ENCODE data around the gene B4GALT1.
"Not testable (repeated sequence)": the region's sequence is repeated elsewhere in the genome, so short reads cannot be mapped to it uniquely, and the experiment has no call there.

B4GALT1 gene

DNA sequence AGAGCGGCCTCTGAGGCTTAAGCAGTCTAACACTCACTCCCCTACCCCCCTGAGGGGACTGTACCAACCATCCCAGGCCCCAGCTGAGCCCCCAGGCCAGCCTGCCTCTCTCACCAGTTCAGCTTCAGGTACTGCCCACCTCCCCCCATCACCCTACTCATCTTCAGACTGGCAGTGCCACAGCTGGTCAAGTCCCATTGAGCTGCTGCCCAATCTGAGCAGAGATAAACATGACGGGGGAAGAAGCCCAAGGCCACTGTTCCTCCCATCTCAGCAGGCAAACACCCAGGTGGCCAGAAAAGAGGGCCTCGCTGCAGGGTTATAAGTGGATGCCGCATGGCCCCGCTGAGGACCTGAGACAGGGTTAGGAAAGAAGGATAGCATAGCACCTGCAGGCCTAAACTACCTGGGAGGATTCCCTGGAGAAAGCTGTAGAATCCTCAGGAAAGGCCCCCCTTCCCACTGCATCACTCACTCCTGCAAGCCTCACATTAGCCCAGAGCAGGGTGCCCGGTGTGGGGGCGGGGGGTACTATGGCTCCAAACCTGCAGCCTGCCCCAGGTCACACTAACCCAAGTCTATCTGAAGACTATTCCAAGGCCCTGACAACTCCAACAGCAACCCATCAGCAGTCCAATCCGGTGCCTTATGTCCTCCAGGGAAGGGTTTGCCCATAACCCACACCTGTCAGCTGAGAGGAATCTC lies 3.6 kb downstream of the B4GALT1 start:
- in situ Hi-C loops (cut with MboI; ENCODE audit: low sequenced_read_pairs): no loop called here

- in situ Hi-C loops (cut with MboI; ENCODE audit: low sequenced_read_pairs): no loop called here
These were observed 4.3 kb downstream of the B4GALT1 start for GRCh38 chr9:33162721-33163311.

DNA sequence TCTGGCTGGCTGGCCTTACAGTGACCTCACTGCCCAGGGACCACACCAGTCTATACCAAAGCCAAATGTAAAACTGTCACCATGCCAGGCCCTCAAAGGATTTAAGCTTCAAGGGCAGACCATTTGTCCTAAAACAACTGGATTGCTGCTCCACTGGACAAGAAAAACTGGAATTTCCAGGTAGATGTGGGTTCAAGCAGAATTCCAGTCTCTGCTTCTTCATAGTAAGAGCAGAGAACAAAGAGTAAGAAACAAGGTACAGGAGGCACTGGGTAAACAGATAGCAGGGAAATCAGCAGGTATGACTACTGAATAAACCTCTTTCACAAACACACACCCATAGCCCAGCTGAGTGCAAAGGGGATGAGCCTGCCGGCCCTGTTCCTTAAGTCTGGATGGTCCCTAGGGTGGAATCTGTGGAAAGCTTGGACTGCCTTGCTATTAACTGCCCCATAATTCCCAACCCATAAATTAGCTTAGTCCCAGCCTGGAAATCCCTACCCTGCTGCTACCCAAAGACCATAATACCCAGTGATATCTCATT lies 5.5 kb downstream of the B4GALT1 start:
- in situ Hi-C loops (cut with MboI; ENCODE audit: low sequenced_read_pairs): no loop called here

- in situ Hi-C loops (cut with MboI; ENCODE audit: low sequenced_read_pairs): no loop called here
These were observed 6.0 kb downstream of the B4GALT1 start for GRCh38 chr9:33161011-33161588.

GRCh38 chr9:33160446-33160845 lies 6.7 kb downstream of the B4GALT1 start:
- in situ Hi-C loops (cut with MboI; ENCODE audit: low sequenced_read_pairs): not testable (repeated sequence)

DNA sequence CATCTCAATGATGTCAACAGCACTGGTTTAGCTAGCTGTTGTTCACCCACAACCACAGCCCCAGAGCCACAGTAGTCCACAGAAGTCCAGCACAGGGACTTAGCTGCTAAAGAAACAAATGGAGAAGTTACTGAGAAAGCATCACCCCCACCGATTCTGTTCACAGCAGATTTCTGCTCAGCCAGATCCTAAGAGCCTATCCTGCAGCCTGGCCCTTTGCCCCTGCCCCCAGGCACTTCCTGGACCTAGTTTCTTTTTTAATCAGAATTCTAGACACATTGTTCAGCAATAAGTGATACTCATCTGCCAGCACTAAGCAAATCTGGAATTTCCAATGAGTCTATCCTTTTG lies 7.4 kb downstream of the B4GALT1 start:
- in situ Hi-C loops (cut with MboI; ENCODE audit: low sequenced_read_pairs): no loop called here

- in situ Hi-C loops (cut with MboI; ENCODE audit: low sequenced_read_pairs): no loop called here
These were observed 8.0 kb downstream of the B4GALT1 start for GRCh38 chr9:33158843-33159776.

- in situ Hi-C loops (cut with MboI; ENCODE audit: low sequenced_read_pairs): no loop called here
These were observed 8.9 kb downstream of the B4GALT1 start for GRCh38 chr9:33157960-33158842.

GRCh38 chr9:33155393-33155792 lies 11.7 kb downstream of the B4GALT1 start:
- in situ Hi-C loops (cut with MboI; ENCODE audit: low sequenced_read_pairs): no loop called here

DNA sequence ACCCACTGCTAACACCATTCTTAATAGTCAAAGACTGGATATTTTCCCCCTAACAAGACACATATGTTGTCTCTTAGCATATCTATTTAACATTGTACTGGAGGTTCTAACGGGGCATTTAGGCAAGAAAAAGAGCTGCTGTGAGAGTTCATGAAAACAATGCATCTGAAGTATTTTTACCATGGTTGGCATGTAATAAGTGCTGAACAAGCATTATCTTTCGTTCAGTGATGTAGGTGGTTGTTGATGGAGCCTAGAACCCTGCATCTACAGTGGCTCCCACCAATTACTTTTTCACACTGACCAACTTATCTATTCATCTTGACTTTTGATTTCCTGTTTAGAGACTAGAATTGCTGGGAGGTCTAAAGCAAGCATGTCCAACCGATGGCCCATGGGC lies 12.8 kb downstream of the B4GALT1 start:
- in situ Hi-C loops (cut with MboI; ENCODE audit: low sequenced_read_pairs): no loop called here

- in situ Hi-C loops (cut with MboI; ENCODE audit: low sequenced_read_pairs): no loop called here
These were observed 13.5 kb downstream of the B4GALT1 start for GRCh38 chr9:33153666-33154065.

DNA sequence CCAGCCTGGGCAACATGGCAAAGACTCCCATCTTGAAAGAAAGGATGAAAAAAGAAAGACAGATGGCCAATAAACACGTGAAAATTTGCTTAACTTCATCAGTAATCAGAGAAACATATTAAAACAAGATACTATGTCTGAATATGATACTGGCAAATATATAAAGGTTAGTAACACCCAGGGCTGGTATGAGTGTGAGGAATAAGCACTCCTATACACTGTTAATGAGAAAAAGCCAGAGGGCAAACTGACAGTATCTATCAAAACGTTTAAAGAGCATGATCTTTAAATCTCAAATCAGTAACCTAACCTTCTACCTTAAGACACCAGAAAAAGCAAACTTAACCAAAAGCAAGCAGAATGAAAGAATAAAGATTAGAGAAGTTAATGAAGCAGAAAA lies 14.1 kb downstream of the B4GALT1 start:
- in situ Hi-C loops (cut with MboI; ENCODE audit: low sequenced_read_pairs): no loop called here

GRCh38 chr9:33151601-33152000 lies 15.5 kb downstream of the B4GALT1 start:
- in situ Hi-C loops (cut with MboI; ENCODE audit: low sequenced_read_pairs): no loop called here

GRCh38 chr9:33151007-33151557 lies 16.1 kb downstream of the B4GALT1 start:
- in situ Hi-C loops (cut with MboI; ENCODE audit: low sequenced_read_pairs): no loop called here

DNA sequence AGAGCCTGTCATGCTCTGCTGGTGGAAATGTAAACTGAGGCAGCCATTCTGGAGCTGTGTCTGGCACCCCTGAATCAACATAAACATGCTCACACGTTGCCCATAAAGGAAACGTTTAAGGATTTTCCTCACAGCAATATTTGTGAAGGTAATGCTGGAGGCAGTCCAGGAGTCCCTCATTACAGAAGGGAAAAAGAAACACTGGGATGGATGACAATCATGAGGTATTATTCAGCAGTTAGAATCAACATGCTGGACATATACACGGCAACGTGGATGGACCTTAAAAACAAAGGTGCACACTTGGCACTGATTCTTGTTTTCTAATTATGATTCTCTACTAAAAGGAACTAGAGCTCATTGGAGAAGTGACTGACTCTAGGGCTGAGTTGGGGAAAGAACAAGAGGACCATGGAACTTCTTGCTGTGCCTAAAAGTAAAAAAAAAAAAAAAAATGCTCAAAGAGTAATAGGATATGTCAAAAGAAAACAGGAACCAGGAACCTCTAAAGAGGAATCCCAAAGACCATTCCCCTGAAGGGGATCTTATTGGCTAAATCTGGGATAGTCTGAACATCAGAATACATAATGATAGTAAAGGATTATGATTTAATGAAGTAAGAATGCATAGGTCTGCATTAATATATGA lies 18.6 kb downstream of the B4GALT1 start:
- in situ Hi-C loops (cut with MboI; ENCODE audit: low sequenced_read_pairs): no loop called here

DNA sequence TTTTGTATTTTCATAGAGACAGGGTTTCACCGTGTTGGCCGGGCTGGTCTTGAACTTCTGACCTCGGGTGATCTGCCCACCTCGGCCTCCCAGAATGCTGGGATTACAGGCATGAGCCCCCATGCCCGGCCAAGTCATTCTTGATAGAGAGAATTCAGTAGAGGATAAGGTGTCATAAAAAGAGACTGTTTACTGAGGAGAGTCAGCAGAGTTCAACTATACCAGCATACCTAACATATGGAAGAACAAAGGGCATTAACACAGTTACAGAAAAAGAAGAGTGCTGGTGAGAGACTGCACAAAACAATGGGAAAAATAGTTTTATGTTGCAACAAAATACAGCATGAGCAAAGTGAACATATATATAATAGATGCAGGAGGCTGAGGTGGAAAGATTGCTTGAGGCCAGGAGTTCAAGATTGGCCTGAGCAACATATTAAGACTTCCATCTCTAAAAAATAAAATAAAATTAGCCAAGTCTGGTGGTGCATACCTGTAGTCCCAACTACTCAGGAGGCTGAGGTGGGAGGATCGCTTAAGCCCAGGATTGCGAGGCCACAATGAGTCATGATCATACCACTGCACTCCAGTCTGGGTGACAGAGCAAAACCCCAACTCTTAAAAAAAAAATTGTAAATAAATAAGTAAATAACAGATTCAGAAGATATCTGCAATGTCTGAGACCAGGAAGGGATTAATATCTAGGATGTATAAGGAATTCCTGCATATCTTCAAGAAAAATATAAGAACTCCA lies 19.5 kb downstream of the B4GALT1 start:
- in situ Hi-C loops (cut with MboI; ENCODE audit: low sequenced_read_pairs): no loop called here

GRCh38 chr9:33146298-33146697 lies 20.8 kb downstream of the B4GALT1 start:
- in situ Hi-C loops (cut with MboI; ENCODE audit: low sequenced_read_pairs): no loop called here

DNA sequence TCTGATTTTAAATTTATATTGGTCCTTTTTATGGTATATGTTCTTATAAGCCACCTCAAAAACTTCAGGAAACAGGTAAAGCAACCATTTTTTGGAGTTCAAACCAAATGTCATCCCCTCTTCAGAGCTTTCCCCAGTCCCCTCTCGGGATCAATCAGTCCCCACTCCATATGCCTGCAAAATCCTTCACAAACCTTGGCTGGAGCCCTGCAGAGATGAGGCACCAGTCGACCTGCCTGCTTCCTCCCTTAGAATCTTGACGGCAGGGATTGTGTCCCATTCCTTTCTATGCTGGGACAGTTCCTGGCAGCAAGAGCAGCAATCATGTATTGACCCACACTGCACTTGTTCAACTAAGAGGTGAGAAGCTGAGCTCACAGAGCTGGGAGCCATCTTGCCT lies 22.6 kb downstream of the B4GALT1 start:
- in situ Hi-C loops (cut with MboI; ENCODE audit: low sequenced_read_pairs): no loop called here

- in situ Hi-C loops (cut with MboI; ENCODE audit: low sequenced_read_pairs): no loop called here
These were observed 23.9 kb downstream of the B4GALT1 start for GRCh38 chr9:33143241-33143661.

Data from HL-60/S4 treated with retinoic acid at 250 ng/mL for 4 days and 3 days (cell line).